Measurements from ENCODE around the gene ZNF823. TPM values are rescaled to one million over a fixed set of nuclear protein-coding genes. Genes with fewer than 3 reads are reported as not detected.

Gene ZNF823
- total and polyA plus RNA-seq, 9 of the 15 experiments (the other 6 are each of a cell fraction or from before 2014, with no cell fraction given): 4.0 to 13.4 (median 6.1) TPM

DNA sequence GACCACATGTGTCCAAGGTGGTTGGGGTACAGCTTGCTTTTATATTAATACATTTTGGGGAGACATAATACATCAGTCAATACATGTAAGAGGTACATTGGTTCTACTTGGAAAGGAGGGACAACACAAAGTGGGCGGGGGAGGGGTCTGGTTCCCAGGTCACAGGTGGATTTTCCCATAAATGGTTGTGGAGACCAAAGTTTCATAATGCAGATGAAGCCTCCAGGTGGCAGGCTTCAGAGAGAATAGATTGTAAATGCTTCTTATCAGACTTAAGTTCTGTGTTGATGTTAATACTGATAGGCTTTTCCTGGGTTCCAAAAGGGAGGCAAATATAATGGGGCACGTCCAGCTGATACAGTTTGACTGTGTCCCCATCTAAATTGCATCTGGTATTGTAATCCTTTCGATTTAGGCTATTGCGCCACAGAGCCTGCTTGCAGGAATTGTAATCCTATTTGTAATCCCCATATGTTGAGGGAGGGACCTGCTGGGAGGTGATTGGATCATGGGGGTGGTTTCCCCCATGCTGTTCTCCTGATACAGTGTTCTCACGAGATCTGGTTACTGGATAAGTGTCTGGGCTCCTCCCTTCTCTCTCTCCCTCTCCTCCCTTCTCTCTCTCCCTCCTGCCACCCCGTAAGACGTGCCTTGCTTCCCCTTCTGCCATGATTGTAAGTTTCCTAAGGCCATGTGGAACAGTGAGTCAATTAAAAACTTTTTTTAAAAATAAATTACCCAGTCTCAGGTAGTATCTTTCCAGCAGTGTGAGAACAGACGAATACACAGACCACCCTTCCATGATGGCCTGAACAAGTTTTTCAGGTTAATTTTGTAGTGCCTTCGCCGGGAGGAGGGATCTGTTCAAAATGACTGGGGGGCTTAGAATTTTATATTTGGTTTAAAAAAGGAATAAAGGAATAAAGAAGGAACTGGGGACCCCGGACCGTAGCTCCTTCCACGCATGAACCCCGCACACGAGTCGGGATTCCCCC, 44.9 kb downstream of the ZNF823 start (continued):
- TF ChIP-seq ZMIZ1 (IDR thresholded peaks at IDR 0.05; ENCODE audit: low read depth in 2 of 2, low read length in 2 of 2): 0 out of 4 replicates have a peak, but pooled peaks of 1 of the 2 experiments have one; percentile 36
- TF ChIP-seq CBX5 (IDR thresholded peaks at IDR 0.05; ENCODE audit: borderline replicate concordance, low read depth): 0 out of 2 replicates have a peak, but pooled peaks have one; percentile 35
- TF ChIP-seq MAZ (CRISPR knock-in tag; conservative IDR thresholded peaks at IDR 0.05 in 1 of 2, IDR thresholded peaks at IDR 0.05 in 1 of 2): no peak
- peak in 1 of 2 experiments; percentile 70; a peak in 1 of 4 replicates for TF ChIP-seq SRF (CRISPR knock-in tag; IDR thresholded peaks at IDR 0.05)
- no peak for TF ChIP-seq IFI16 (CRISPR knock-in tag; IDR thresholded peaks at IDR 0.05)
- no peak for TF ChIP-seq ZNF354B (CRISPR knock-in tag; IDR thresholded peaks at IDR 0.05)
- no peak for TF ChIP-seq SIRT6 (IDR thresholded peaks at IDR 0.05; ENCODE audit: low read depth, low read length)
- TF ChIP-seq, protein P1, sequence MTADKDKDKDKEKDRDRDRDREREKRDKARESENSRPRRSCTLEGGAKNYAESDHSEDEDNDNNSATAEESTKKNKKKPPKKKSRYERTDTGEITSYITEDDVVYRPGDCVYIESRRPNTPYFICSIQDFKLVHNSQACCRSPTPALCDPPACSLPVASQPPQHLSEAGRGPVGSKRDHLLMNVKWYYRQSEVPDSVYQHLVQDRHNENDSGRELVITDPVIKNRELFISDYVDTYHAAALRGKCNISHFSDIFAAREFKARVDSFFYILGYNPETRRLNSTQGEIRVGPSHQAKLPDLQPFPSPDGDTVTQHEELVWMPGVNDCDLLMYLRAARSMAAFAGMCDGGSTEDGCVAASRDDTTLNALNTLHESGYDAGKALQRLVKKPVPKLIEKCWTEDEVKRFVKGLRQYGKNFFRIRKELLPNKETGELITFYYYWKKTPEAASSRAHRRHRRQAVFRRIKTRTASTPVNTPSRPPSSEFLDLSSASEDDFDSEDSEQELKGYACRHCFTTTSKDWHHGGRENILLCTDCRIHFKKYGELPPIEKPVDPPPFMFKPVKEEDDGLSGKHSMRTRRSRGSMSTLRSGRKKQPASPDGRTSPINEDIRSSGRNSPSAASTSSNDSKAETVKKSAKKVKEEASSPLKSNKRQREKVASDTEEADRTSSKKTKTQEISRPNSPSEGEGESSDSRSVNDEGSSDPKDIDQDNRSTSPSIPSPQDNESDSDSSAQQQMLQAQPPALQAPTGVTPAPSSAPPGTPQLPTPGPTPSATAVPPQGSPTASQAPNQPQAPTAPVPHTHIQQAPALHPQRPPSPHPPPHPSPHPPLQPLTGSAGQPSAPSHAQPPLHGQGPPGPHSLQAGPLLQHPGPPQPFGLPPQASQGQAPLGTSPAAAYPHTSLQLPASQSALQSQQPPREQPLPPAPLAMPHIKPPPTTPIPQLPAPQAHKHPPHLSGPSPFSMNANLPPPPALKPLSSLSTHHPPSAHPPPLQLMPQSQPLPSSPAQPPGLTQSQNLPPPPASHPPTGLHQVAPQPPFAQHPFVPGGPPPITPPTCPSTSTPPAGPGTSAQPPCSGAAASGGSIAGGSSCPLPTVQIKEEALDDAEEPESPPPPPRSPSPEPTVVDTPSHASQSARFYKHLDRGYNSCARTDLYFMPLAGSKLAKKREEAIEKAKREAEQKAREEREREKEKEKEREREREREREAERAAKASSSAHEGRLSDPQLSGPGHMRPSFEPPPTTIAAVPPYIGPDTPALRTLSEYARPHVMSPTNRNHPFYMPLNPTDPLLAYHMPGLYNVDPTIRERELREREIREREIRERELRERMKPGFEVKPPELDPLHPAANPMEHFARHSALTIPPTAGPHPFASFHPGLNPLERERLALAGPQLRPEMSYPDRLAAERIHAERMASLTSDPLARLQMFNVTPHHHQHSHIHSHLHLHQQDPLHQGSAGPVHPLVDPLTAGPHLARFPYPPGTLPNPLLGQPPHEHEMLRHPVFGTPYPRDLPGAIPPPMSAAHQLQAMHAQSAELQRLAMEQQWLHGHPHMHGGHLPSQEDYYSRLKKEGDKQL (CRISPR knock-in tag; IDR thresholded peaks at IDR 0.05; ENCODE audit: borderline replicate concordance): no peak
- no peak for TF ChIP-seq STAG1 (CRISPR knock-in tag; IDR thresholded peaks at IDR 0.05; ENCODE audit: borderline replicate concordance)
- TF ChIP-seq, protein P2, sequence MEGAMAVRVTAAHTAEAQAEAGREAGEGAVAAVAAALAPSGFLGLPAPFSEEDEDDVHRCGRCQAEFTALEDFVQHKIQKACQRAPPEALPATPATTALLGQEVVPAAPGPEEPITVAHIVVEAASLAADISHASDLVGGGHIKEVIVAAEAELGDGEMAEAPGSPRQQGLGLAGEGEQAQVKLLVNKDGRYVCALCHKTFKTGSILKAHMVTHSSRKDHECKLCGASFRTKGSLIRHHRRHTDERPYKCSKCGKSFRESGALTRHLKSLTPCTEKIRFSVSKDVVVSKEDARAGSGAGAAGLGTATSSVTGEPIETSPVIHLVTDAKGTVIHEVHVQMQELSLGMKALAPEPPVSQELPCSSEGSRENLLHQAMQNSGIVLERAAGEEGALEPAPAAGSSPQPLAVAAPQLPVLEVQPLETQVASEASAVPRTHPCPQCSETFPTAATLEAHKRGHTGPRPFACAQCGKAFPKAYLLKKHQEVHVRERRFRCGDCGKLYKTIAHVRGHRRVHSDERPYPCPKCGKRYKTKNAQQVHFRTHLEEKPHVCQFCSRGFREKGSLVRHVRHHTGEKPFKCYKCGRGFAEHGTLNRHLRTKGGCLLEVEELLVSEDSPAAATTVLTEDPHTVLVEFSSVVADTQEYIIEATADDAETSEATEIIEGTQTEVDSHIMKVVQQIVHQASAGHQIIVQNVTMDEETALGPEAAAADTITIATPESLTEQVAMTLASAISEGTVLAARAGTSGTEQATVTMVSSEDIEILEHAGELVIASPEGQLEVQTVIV (CRISPR knock-in tag; IDR thresholded peaks at IDR 0.05; ENCODE audit: borderline replicate concordance): no peak
- TF ChIP-seq TRIM24 (IDR thresholded peaks at IDR 0.05): peak; percentile 71 to 74
- TF ChIP-seq POLR2H (tag; IDR thresholded peaks at IDR 0.05; ENCODE audit: low read depth): no peak
- no peak for TF ChIP-seq ZC3H4 (CRISPR knock-in tag; IDR thresholded peaks at IDR 0.05; ENCODE audit: borderline replicate concordance)

Data from K562 (cell line).